GM12878 (cell line): Measurements from ENCODE around the gene SYNCRIP. TPM values are rescaled to one million over a fixed set of nuclear protein-coding genes. Genes with fewer than 3 reads are reported as not detected.

Experiments
- ATAC-seq: fragments of 200-7000 bp; cut with Tn5 transposase; 3 replicates; pipeline ENCODE4 v1.9.1; 2020; ENCODE audit warnings: mild to moderate bottlenecking, moderate library complexity
- BruUV-seq: library from RNA; stranded (reverse); fragments of 400-500 nt; replicated peaks from 2 replicates; lab custom pipeline; 2021; lab: Mats Ljungman, UMichigan
- CTCF ChIA-PET: fragments of 300-600 bp; sonication (Branson Sonifier 250); formaldehyde crosslinking; extraction: SDS; loops from one replicate; lab custom pipeline; 2021; ENCODE audit warnings: inconsistent platforms; lab: Yijun Ruan, JAX
- POLR2A ChIA-PET: fragments of 350-600 bp; formaldehyde crosslinking; extraction: SDS; loops from one replicate; lab custom pipeline; 2021; ENCODE audit warnings: inconsistent platforms; lab: Charles Lee
- RAD21 ChIA-PET: fragments of 300-600 bp; sonication (Branson Sonifier 250); formaldehyde crosslinking; loops from one replicate; lab custom pipeline; 2023; ENCODE audit warnings: antibody characterized with exemption; ENCODE audit not compliant: unreplicated experiment; lab: Charles Lee
- SMC1A ChIA-PET: fragments of 300-600 bp; sonication (Branson Sonifier 250); formaldehyde crosslinking; loops from one replicate; lab custom pipeline; 2023; ENCODE audit not compliant: unreplicated experiment, uncharacterized antibody; lab: Charles Lee
- DNase-seq: peaks from one replicate; pipeline ENCODE4 v3.0.0-alpha.2; 2011; ENCODE audit warnings: low read depth, low spot score
- FAIRE-seq: peaks from 3 replicates; lab custom pipeline; 2011; peaks lifted over from hg19 to GRCh38; lab: Jason Lieb, UNC
- H2AFZ ChIP-seq: 2 replicates; pipeline ENCODE4 v1.6.0; 2011; ENCODE audit warnings: low read depth, low read length, control low read depth; ENCODE audit not compliant: control insufficient read depth
- H3K27ac ChIP-seq: 2 replicates; pipeline ENCODE4 v1.5.1; 2011; ENCODE audit warnings: control low read depth; ENCODE audit not compliant: control insufficient read depth, insufficient read depth
- H3K27me3 ChIP-seq, 2 experiments: replicated peaks in 1 of 2; 2 replicates each; pipeline versions ENCODE4 v1.6.0 to v1.6.1; 2011; ENCODE audit warnings: low read length in 1 of 2; ENCODE audit not compliant: control insufficient read depth in 2 of 2, insufficient read depth in 2 of 2
- H3K36me3 ChIP-seq, 2 experiments: 2 replicates each; pipeline ENCODE4 v1.5.1; 2011; ENCODE audit warnings: low read length in 1 of 2; ENCODE audit not compliant: control insufficient read depth in 2 of 2, insufficient read depth in 2 of 2
- H3K4me1 ChIP-seq: 2 replicates; pipeline ENCODE4 v1.6.1; 2011; ENCODE audit warnings: mild to moderate bottlenecking, low read length, moderate library complexity, mixed read lengths; ENCODE audit not compliant: control insufficient read depth, insufficient read depth
- H3K4me2 ChIP-seq: 2 replicates; pipeline ENCODE4 v1.6.0; 2011; ENCODE audit warnings: control low read depth; ENCODE audit not compliant: control insufficient read depth, insufficient read depth
- H3K4me3 ChIP-seq: fragments of 200-600 bp; sonication (generic); 2 replicates; pipeline ENCODE4 v1.5.1; 2016
- H3K79me2 ChIP-seq: 2 replicates; pipeline ENCODE4 v1.6.0; 2011; ENCODE audit warnings: low read length; ENCODE audit not compliant: control insufficient read depth, insufficient read depth
- H3K9ac ChIP-seq: 2 replicates; pipeline ENCODE4 v1.8.0; 2011; ENCODE audit warnings: low read length, control low read depth, mixed read lengths; ENCODE audit not compliant: control insufficient read depth, insufficient read depth
- H3K9me3 ChIP-seq: replicated peaks from 3 replicates; pipeline ENCODE4 v1.5.1; 2011; ENCODE audit warnings: mild to moderate bottlenecking, low read length; ENCODE audit not compliant: control insufficient read depth, insufficient read depth
- H4K20me1 ChIP-seq: 2 replicates; pipeline ENCODE4 v1.6.0; 2011; ENCODE audit not compliant: control insufficient read depth, insufficient read depth
- DPF2 ChIP-seq: fragments of 450-650 bp; IDR thresholded peaks from 2 replicates; pipeline ENCODE4 v1.6.1; 2017; ENCODE audit warnings: mild to moderate bottlenecking
- E2F4 ChIP-seq: IDR thresholded peaks from 2 replicates; pipeline ENCODE4 v1.6.1; 2012; ENCODE audit warnings: low read depth, low read length, improper control_type of control experiment
- EED ChIP-seq: sonication (generic); IDR thresholded peaks from 2 replicates; pipeline ENCODE4 v1.6.1; 2016; ENCODE audit warnings: antibody characterized with exemption, low read depth
- IRF3 ChIP-seq: fragments of 450-650 bp; IDR thresholded peaks from 2 replicates; pipeline ENCODE4 v1.6.1; 2014; ENCODE audit warnings: mild to moderate bottlenecking
- SREBF1 ChIP-seq: IDR thresholded peaks from 2 replicates; pipeline ENCODE4 v1.6.1; 2012; ENCODE audit warnings: mild to moderate bottlenecking, low read length
- SUZ12 ChIP-seq: fragments of 200-600 bp; sonication (generic); IDR thresholded peaks from one replicate; pipeline ENCODE4 v1.6.1; 2018; ENCODE audit warnings: antibody characterized with exemption, mild to moderate bottlenecking; ENCODE audit not compliant: unreplicated experiment
- TBL1XR1 ChIP-seq: IDR thresholded peaks from 2 replicates; pipeline ENCODE4 v1.6.1; 2012; ENCODE audit warnings: low read depth, low read length, improper control_type of control experiment
- ZNF384 ChIP-seq: IDR thresholded peaks from 2 replicates; pipeline ENCODE4 v1.6.1; 2012; ENCODE audit warnings: low read depth, mild to moderate bottlenecking, low read length, improper control_type of control experiment, borderline replicate concordance
- ZNF592 ChIP-seq: fragments of 450-650 bp; IDR thresholded peaks from 2 replicates; pipeline ENCODE4 v1.6.1; 2017; ENCODE audit warnings: mild to moderate bottlenecking, moderate library complexity
- in situ Hi-C: fragments of 300-500 bp; cut with MboI; formaldehyde crosslinking; loops from 9 replicates; pipeline ENCODE4 v1.14.3; 2018; ENCODE audit warnings: mixed read lengths
- intact Hi-C: fragments of 100-400 bp; cut with micrococcal nuclease; formaldehyde crosslinking; loops from one replicate; pipeline ENCODE4 v1.14.2; 2022; ENCODE audit not compliant: unreplicated experiment
- polyA plus RNA-seq, 11 experiments: library from polyadenylated mRNA; depleted of rRNA in 4 of 11; unstranded in 6 of 11; stranded (reverse) in 5 of 11; fragments of >200 nt; fragmentation: Nextera tagmentation in 4 of 11; fragmentation: Illumina TruSeq in 1 of 11; extraction: Ambion mirVana in 4 of 11; extraction: Trizol in 1 of 11; gene quantifications; 1 replicate in 1 of 11; 2 replicates in 10 of 11; pipeline versions ENCODE4 v1.2.1 to v1.2.3, GENCODE V29; 2011 to 2016; ENCODE audit warnings: inconsistent platforms in 2 of 11, missing spikeins in 2 of 11, low read depth in 1 of 11
- total RNA-seq, 4 experiments: library from RNA; depleted of rRNA in 3 of 4; stranded (reverse); fragments of >200 nt in 3 of 4; fragmentation: Illumina TruSeq in 1 of 4; extraction: Trizol in 1 of 4; gene quantifications; 2 replicates each; pipeline versions ENCODE4 v1.2.1 to v1.2.3, GENCODE V29; 2013 to 2021

SYNCRIP gene
- total and polyA plus RNA-seq, 10 of the 15 experiments (the other 5 are each of a cell fraction or from before 2014, with no cell fraction given), result 28.4 to 255 (median 131) TPM

- H3K9me3 ChIP-seq, result no peaks in the 10 kb centered on the region
- ChIA-PET POLR2A (no interaction called here), SMC1A (no interaction called here), RAD21 (no interaction called here), CTCF (no interaction called here)
- H3K4me1 ChIP-seq, result no peaks in the 10 kb centered on the region
- H3K4me3 ChIP-seq, result no peak overlapping the region
- no peak overlapping the region for H3K4me2 ChIP-seq
- H3K9ac ChIP-seq, result no peak overlapping the region
- no peak for FAIRE-seq
- no peak overlapping the region for H3K27ac ChIP-seq
- TF ChIP-seq EED, result no peak
- no peak for TF ChIP-seq SUZ12
- TF ChIP-seq DPF2, result no peak
- TF ChIP-seq IRF3, result no peak
- no peak for TF ChIP-seq ZNF384
- no peak for TF ChIP-seq SREBF1
- no peak for TF ChIP-seq ZNF592
- no peak for TF ChIP-seq E2F4
- no peak for TF ChIP-seq TBL1XR1
- in situ Hi-C loops, result no loop called here
- peaks cover 7% of the 10 kb centered on the region for H3K79me2 ChIP-seq
- BruUV-seq, result no TSS peak
- peaks cover 0 to 6% of the 10 kb centered on the region in 2 experiments; a peak in 2 of 4 replicates for H3K36me3 ChIP-seq
- H4K20me1 ChIP-seq, result no peaks in the 10 kb centered on the region
- H2AFZ ChIP-seq, result no peak overlapping the region
- peak; percentile 41 for ATAC-seq
- intact Hi-C loops, result no loop called here
- no peak for DNase-seq
- H3K27me3 ChIP-seq, result no peaks in the 10 kb centered on the region
Measured at GRCh38 chr6:85574932-85575598, 67.6 kb downstream of the SYNCRIP start.
